ENCODE measurements around the gene LRRC53. TPM values are rescaled to one million over a fixed set of nuclear protein-coding genes. Genes with fewer than 3 reads are reported as not detected.

The LRRC53 gene
- total RNA-seq, 4 donors from 2014 or later = not detected

Other genes starting within 250 kb of the LRRC53 start
- under 1 TPM; 0.20 to 0.30 (median 0.21) TPM for gene ERICH3, start 161.2 kb upstream of the LRRC53 start, total RNA-seq
- 10 to 100 TPM; 16.1 to 39.5 (median 23.6) TPM for gene CRYZ, start 220.4 kb upstream of the LRRC53 start, total RNA-seq
- 10 to 100 TPM; 11.1 to 14.6 (median 13.3) TPM for gene TYW3, start 220.5 kb upstream of the LRRC53 start, total RNA-seq

Measured in tibial nerve (tissue), 4 donors.